CD4-positive, alpha-beta T cell (primary cell): ENCODE results near the gene COL13A1. TPM values are rescaled to one million over a fixed set of nuclear protein-coding genes. Genes with fewer than 3 reads are reported as not detected.

Experiments used
- ATAC-seq: fragments of 200-7000 bp; cut with Tn5 transposase; one replicate; pipeline ENCODE4 v1.10.0; 2022; ENCODE audit warnings: mild to moderate bottlenecking; ENCODE audit not compliant: poor library complexity
- CTCF ChIA-PET: fragments of 350-600 bp; sonication (Branson Sonifier 250); formaldehyde crosslinking; loops from one replicate; lab custom pipeline; 2021; ENCODE audit warnings: antibody characterized with exemption, inconsistent platforms; lab: Charles Lee
- POLR2A ChIA-PET: fragments of 350-600 bp; sonication (Branson Sonifier 250); formaldehyde crosslinking; loops from one replicate; lab custom pipeline; 2021; ENCODE audit warnings: antibody characterized with exemption, inconsistent platforms; lab: Charles Lee
- DNase-seq, 14 experiments: peaks; one replicate each; pipeline ENCODE4 v3.0.0-alpha.2; 2013 to 2020; ENCODE audit warnings: mixed read lengths in 2 of 14
- H3K27ac ChIP-seq, 2 donors: one replicate each; pipeline versions ENCODE4 v1.5.1 to v1.7.0; 2013; ENCODE audit warnings: low read length in 2 of 2, low read depth in 1 of 2, mild to moderate bottlenecking in 1 of 2
- H3K27me3 ChIP-seq, 2 experiments: 1 replicate in 1 of 2; 2 replicates in 1 of 2; pipeline versions ENCODE4 v1.6.1 to v1.7.0; 2013; ENCODE audit warnings: low read length in 2 of 2, control low read depth in 1 of 2, mild to moderate bottlenecking in 1 of 2, moderate library complexity in 1 of 2; ENCODE audit not compliant: insufficient read depth in 2 of 2, control insufficient read depth in 1 of 2
- H3K36me3 ChIP-seq: one replicate; pipeline ENCODE4 v1.6.1; 2013; ENCODE audit warnings: low read length, control low read depth; ENCODE audit not compliant: insufficient read depth
- H3K4me1 ChIP-seq: one replicate; pipeline ENCODE4 v1.6.1; 2013; ENCODE audit warnings: low read length, control low read depth; ENCODE audit not compliant: insufficient read depth
- H3K4me3 ChIP-seq: one replicate; pipeline ENCODE4 v1.5.1; 2013; ENCODE audit warnings: mild to moderate bottlenecking, low read length, moderate library complexity
- H3K9me3 ChIP-seq, 2 experiments: 1 replicate in 1 of 2; 2 replicates in 1 of 2; pipeline versions ENCODE4 v1.6.1 to v1.7.0; 2013; ENCODE audit warnings: low read length in 2 of 2, mild to moderate bottlenecking in 2 of 2, control low read depth in 1 of 2, moderate library complexity in 1 of 2; ENCODE audit not compliant: control insufficient read depth in 1 of 2, insufficient read depth in 1 of 2
- H3K27ac Mint-ChIP-seq: one replicate; pipeline ENCODE4 v1.8.0; 2020; ENCODE audit warnings: mixed read lengths
- H3K27me3 Mint-ChIP-seq: one replicate; pipeline ENCODE4 v1.8.0; 2021; ENCODE audit warnings: mixed read lengths
- H3K36me3 Mint-ChIP-seq: one replicate; pipeline ENCODE4 v1.8.0; 2021; ENCODE audit warnings: low read depth, mixed read lengths
- H3K4me1 Mint-ChIP-seq: one replicate; pipeline ENCODE4 v1.8.0; 2021; ENCODE audit warnings: low read depth, mixed read lengths
- H3K4me3 Mint-ChIP-seq: one replicate; pipeline ENCODE4 v1.8.0; 2020; ENCODE audit warnings: mild to moderate bottlenecking, mixed read lengths
- H3K9me3 Mint-ChIP-seq: one replicate; pipeline ENCODE4 v1.8.0; 2020; ENCODE audit warnings: mixed read lengths
- intact Hi-C, 2 experiments: fragments of 100-400 bp; cut with DNase I in 1 of 2; cut with micrococcal nuclease in 1 of 2; formaldehyde crosslinking; loops; one replicate each; pipeline versions ENCODE4 v1.15.1 to v1.9.0; 2023 to 2025; cut with DNase I, micrococcal nuclease
- total RNA-seq, 174 experiments: library from RNA in 2 of 174; stranded (reverse) in 2 of 174; gene quantifications; one replicate each; pipeline ENCODE4 v1.2.3 and lab custom pipeline; 2021 to 2026
- TF ChIP-seq, protein P1 (sequence below): fragments of 200-600 bp; IDR thresholded peaks from one replicate; pipeline ENCODE4 v1.8.0; 2022; ENCODE audit warnings: antibody characterized with exemption, mild to moderate bottlenecking

The COL13A1 gene
- total RNA-seq, 2 experiments from 2014 or later: not detected

DNA sequence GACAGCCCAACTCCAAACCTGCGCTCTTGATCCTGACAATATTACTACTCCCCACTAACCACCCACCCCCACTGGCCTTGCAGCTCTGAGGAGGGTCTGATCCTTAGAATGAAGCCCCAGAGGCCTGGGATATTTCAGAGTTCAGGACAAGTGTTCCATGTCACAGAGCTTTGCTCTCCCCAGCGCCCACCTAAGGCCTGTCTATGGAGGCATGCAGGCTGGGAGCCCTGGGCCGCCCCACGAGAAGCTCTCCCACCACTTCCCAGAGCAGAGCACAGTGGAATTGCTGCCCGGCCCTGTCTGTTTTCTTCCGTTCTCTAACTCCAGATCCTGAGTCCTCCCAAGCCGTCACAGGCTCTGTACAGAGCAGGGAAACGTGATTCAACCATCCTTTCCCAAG lies 74.6 kb downstream of the COL13A1 start:
- intact Hi-C loops: no loop called here
- H3K27me3 ChIP-seq: peaks cover 0 to 3% of the 10 kb centered on the region in 2 experiments
- Mint-ChIP-seq H3K4me1 (no peaks in the 10 kb centered on the region), H3K9me3 (no peaks in the 10 kb centered on the region), H3K4me3 (no peak overlapping the region), H3K36me3 (no peaks in the 10 kb centered on the region), H3K27me3 (peaks cover 10% of the 10 kb centered on the region), H3K27ac (no peak overlapping the region)
- H3K36me3 ChIP-seq: no peaks in the 10 kb centered on the region
- DNase-seq (no peak), ATAC-seq (no peak)
- TF ChIP-seq, protein P1, sequence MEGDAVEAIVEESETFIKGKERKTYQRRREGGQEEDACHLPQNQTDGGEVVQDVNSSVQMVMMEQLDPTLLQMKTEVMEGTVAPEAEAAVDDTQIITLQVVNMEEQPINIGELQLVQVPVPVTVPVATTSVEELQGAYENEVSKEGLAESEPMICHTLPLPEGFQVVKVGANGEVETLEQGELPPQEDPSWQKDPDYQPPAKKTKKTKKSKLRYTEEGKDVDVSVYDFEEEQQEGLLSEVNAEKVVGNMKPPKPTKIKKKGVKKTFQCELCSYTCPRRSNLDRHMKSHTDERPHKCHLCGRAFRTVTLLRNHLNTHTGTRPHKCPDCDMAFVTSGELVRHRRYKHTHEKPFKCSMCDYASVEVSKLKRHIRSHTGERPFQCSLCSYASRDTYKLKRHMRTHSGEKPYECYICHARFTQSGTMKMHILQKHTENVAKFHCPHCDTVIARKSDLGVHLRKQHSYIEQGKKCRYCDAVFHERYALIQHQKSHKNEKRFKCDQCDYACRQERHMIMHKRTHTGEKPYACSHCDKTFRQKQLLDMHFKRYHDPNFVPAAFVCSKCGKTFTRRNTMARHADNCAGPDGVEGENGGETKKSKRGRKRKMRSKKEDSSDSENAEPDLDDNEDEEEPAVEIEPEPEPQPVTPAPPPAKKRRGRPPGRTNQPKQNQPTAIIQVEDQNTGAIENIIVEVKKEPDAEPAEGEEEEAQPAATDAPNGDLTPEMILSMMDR: no peak
- no peak overlapping the region for H3K4me3 ChIP-seq
- H3K27ac ChIP-seq: no peak overlapping the region
- ChIA-PET POLR2A (no interaction called here), CTCF (no interaction called here)
- H3K9me3 ChIP-seq: no peaks in the 10 kb centered on the region
- H3K4me1 ChIP-seq: no peaks in the 10 kb centered on the region

DNA sequence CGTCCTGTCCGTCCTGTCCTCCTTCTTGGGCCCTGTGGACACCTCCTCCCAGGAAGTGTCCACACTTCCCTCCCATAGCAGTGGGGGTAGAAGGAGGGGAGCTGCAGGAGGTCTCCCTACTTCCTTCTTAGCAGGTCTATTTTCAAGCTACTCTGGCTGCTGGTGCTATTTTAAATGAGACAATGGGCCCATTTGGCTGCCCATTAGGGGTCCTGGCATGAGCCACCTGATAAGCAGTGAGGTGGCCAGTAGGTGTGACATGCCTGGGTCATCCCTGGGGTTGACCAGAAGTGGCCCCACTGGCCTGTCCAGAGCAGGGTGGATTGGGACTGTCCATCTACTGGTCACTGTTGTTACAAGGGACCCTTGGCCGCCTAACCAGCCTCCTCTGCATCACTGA lies 75.2 kb downstream of the COL13A1 start:
- no peaks in the 10 kb centered on the region for H3K9me3 Mint-ChIP-seq
- no peak overlapping the region for H3K4me3 ChIP-seq
- H3K36me3 Mint-ChIP-seq: no peaks in the 10 kb centered on the region
- intact Hi-C loops: no loop called here
- no peaks in the 10 kb centered on the region for H3K36me3 ChIP-seq
- no peaks in the 10 kb centered on the region for H3K4me1 Mint-ChIP-seq
- ATAC-seq: no peak
- TF ChIP-seq, protein P1: no peak
- peaks cover 17% of the 10 kb centered on the region for H3K27me3 Mint-ChIP-seq
- POLR2A ChIA-PET: no interaction called here
- no peak overlapping the region for H3K4me3 Mint-ChIP-seq
- H3K27ac Mint-ChIP-seq: no peak overlapping the region
- no peaks in the 10 kb centered on the region for H3K4me1 ChIP-seq
- peaks cover under 1 to 7% of the 10 kb centered on the region in 2 experiments for H3K27me3 ChIP-seq
- CTCF ChIA-PET: no interaction called here
- no peak for DNase-seq
- no peak overlapping the region for H3K27ac ChIP-seq
- no peaks in the 10 kb centered on the region for H3K9me3 ChIP-seq

DNA sequence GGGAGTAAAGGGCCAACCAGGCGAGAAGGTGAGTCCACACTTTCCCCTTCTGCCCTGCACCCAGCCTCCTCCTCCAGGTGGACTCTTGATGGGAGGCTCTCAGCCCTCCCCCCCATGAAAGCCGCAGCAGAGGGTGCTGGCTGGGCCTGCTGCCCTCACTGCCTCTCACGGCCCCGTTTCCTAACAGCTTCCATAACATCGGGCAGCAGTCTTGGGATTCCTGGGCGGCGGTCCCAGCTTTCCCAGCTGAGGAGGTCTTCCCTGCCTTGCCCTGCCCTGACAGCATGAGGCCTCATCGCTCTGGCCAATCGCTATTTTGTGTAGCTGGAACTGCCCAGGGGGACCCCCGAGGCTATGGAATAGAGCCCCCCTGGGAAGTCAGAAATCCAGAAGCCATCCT lies 76.3 kb downstream of the COL13A1 start:
- DNase-seq (no peak), ATAC-seq (no peak)
- Histone ChIP-seq H3K36me3 (no peaks in the 10 kb centered on the region), H3K27me3 (peaks cover 4 to 7% of the 10 kb centered on the region in 2 experiments), H3K27ac (no peak overlapping the region), H3K9me3 (no peaks in the 10 kb centered on the region), H3K4me1 (no peaks in the 10 kb centered on the region), H3K4me3 (no peak overlapping the region)
- TF ChIP-seq, protein P1: no peak
- intact Hi-C loops: no loop called here
- Mint-ChIP-seq H3K4me3 (no peak overlapping the region), H3K36me3 (no peaks in the 10 kb centered on the region), H3K27ac (no peak overlapping the region), H3K9me3 (no peaks in the 10 kb centered on the region), H3K4me1 (no peaks in the 10 kb centered on the region), H3K27me3 (peaks cover 19% of the 10 kb centered on the region)
- ChIA-PET POLR2A (no interaction called here), CTCF (no interaction called here)
